IMR-90 (cell line): ENCODE data around the gene TRDN. TPM values are rescaled to one million over a fixed set of nuclear protein-coding genes. Genes with fewer than 3 reads are reported as not detected.

ENCODE experiments used
- ATAC-seq: fragments of 200-7000 bp; cut with Tn5 transposase; 2 replicates; pipeline ENCODE4 v1.9.1; 2020; ENCODE audit warnings: low read depth, mild to moderate bottlenecking, moderate library complexity
- BruUV-seq: library from RNA; stranded (reverse); fragments of 400-500 nt; replicated peaks from 2 replicates; lab custom pipeline; 2021; lab: Mats Ljungman, UMichigan
- CTCF ChIA-PET: fragments of 300-600 bp; formaldehyde crosslinking; extraction: SDS; loops from one replicate; lab custom pipeline; 2021; ENCODE audit warnings: antibody characterized with exemption; lab: Yijun Ruan, JAX
- POLR2A ChIA-PET: fragments of 300-600 bp; sonication (Branson Sonifier 250); formaldehyde crosslinking; loops from one replicate; lab custom pipeline; 2022; ENCODE audit warnings: antibody characterized with exemption; ENCODE audit not compliant: unreplicated experiment; lab: Charles Lee
- DNase-seq: peaks from one replicate; pipeline ENCODE4 v3.0.0; 2013
- H2AFZ ChIP-seq: replicated peaks from 2 replicates; pipeline ENCODE3; 2013; ENCODE audit warnings: low read length, mild to moderate bottlenecking; ENCODE audit not compliant: poor library complexity
- H2AK5ac ChIP-seq: 2 replicates; pipeline ENCODE4 v1.6.1; 2013; ENCODE audit warnings: low read depth, low read length, inconsistent platforms
- H2AK9ac ChIP-seq: replicated peaks from 2 replicates; pipeline ENCODE3; 2013; ENCODE audit warnings: mild to moderate bottlenecking, low read depth, low read length, moderate library complexity; ENCODE audit not compliant: poor library complexity
- H2BK120ac ChIP-seq: 2 replicates; pipeline ENCODE4 v1.6.1; 2013; ENCODE audit warnings: low read depth, low read length, inconsistent platforms
- H2BK15ac ChIP-seq: 3 replicates; pipeline ENCODE4 v1.6.1; 2013; ENCODE audit warnings: low read depth, low read length, inconsistent platforms
- H2BK20ac ChIP-seq: 2 replicates; pipeline ENCODE4 v1.6.1; 2013; ENCODE audit warnings: low read depth, mild to moderate bottlenecking, inconsistent platforms, low read length, moderate library complexity
- H2BK5ac ChIP-seq: 2 replicates; pipeline ENCODE4 v1.6.1; 2013; ENCODE audit warnings: mild to moderate bottlenecking, low read depth, low read length, inconsistent platforms; ENCODE audit not compliant: poor library complexity, severe bottlenecking
- H3K14ac ChIP-seq: replicated peaks from 2 replicates; pipeline ENCODE4 v1.6.1; 2013; ENCODE audit warnings: low read depth, low read length, inconsistent platforms
- H3K18ac ChIP-seq: 2 replicates; pipeline ENCODE4 v1.6.1; 2013; ENCODE audit warnings: low read depth, low read length, control low read depth
- H3K23ac ChIP-seq: 2 replicates; pipeline ENCODE4 v1.6.1; 2013; ENCODE audit warnings: low read depth, low read length, inconsistent platforms
- H3K27ac ChIP-seq: 2 replicates; pipeline ENCODE4 v1.5.1; 2013; ENCODE audit warnings: mild to moderate bottlenecking, control low read depth, low read length; ENCODE audit not compliant: insufficient read depth
- H3K27me3 ChIP-seq: 2 replicates; pipeline ENCODE4 v1.6.1; 2013; ENCODE audit warnings: low read length; ENCODE audit not compliant: control insufficient read depth, insufficient read depth
- H3K36me3 ChIP-seq: 2 replicates; pipeline ENCODE4 v1.6.1; 2013; ENCODE audit warnings: low read length, mixed read lengths; ENCODE audit not compliant: control insufficient read depth, insufficient read depth
- H3K4ac ChIP-seq: 2 replicates; pipeline ENCODE4 v1.6.1; 2013; ENCODE audit warnings: low read depth, low read length, inconsistent platforms
- H3K4me1 ChIP-seq: 2 replicates; pipeline ENCODE4 v1.6.1; 2013; ENCODE audit warnings: low read length, mixed read lengths; ENCODE audit not compliant: control insufficient read depth, insufficient read depth
- H3K4me2 ChIP-seq: 2 replicates; pipeline ENCODE4 v1.6.1; 2013; ENCODE audit warnings: low read depth, mild to moderate bottlenecking, control low read depth, low read length, moderate library complexity
- H3K4me3 ChIP-seq: 2 replicates; pipeline ENCODE4 v1.5.1; 2013; ENCODE audit warnings: low read depth, mild to moderate bottlenecking, control low read depth, low read length, moderate library complexity; ENCODE audit not compliant: insufficient read depth
- H3K56ac ChIP-seq: 2 replicates; pipeline ENCODE4 v1.6.1; 2013; ENCODE audit warnings: low read length, inconsistent platforms; ENCODE audit not compliant: insufficient read depth; ENCODE audit errors: extremely low read depth
- H3K79me1 ChIP-seq, 2 experiments: 2 replicates each; pipeline ENCODE4 v1.6.1; 2013; ENCODE audit warnings: low read length in 2 of 2, inconsistent platforms in 1 of 2, low read depth in 1 of 2
- H3K9ac ChIP-seq: 2 replicates; pipeline ENCODE4 v1.6.1; 2013; ENCODE audit warnings: low read depth, low read length, control low read depth
- H3K9me1 ChIP-seq: 2 replicates; pipeline ENCODE4 v1.6.1; 2013; ENCODE audit warnings: low read length, inconsistent platforms; ENCODE audit not compliant: insufficient read depth
- H3K9me3 ChIP-seq: 2 replicates; pipeline ENCODE4 v1.6.1; 2013; ENCODE audit warnings: low read length; ENCODE audit not compliant: control insufficient read depth, insufficient read depth
- H4K20me1 ChIP-seq: 2 replicates; pipeline ENCODE4 v1.6.1; 2013; ENCODE audit warnings: low read length, inconsistent platforms; ENCODE audit not compliant: insufficient read depth
- H4K5ac ChIP-seq: 2 replicates; pipeline ENCODE4 v1.6.1; 2013; ENCODE audit warnings: mild to moderate bottlenecking, low read depth, low read length, control low read depth
- H4K8ac ChIP-seq, 2 experiments: 2 replicates each; pipeline ENCODE4 v1.6.1; 2013; ENCODE audit warnings: low read depth in 2 of 2, low read length in 2 of 2, control low read depth in 1 of 2, inconsistent platforms in 1 of 2
- H4K91ac ChIP-seq: 2 replicates; pipeline ENCODE4 v1.6.1; 2013; ENCODE audit warnings: low read depth, low read length, inconsistent platforms; ENCODE audit not compliant: insufficient read depth
- BHLHE40 ChIP-seq: fragments of 150-350 bp; IDR thresholded peaks from 2 replicates; pipeline ENCODE4 v1.6.1; 2016; ENCODE audit warnings: mild to moderate bottlenecking, low read depth, low read length
- CEBPB ChIP-seq: IDR thresholded peaks from 2 replicates; pipeline ENCODE4 v1.6.1; 2012; ENCODE audit warnings: low read depth, low read length, improper control_type of control experiment
- CTCF ChIP-seq: conservative IDR thresholded peaks from 2 replicates; pipeline ENCODE4 v1.5.1; 2012; ENCODE audit warnings: mild to moderate bottlenecking, low read depth, low read length, improper control_type of control experiment
- ELK1 ChIP-seq: fragments of 150-350 bp; IDR thresholded peaks from 2 replicates; pipeline ENCODE4 v1.6.1; 2016; ENCODE audit warnings: low read depth, mild to moderate bottlenecking, low read length, moderate library complexity, borderline replicate concordance
- FOS ChIP-seq: fragments of 150-350 bp; IDR thresholded peaks from 2 replicates; pipeline ENCODE4 v1.6.1; 2016; ENCODE audit warnings: low read depth, low read length
- MAZ ChIP-seq: IDR thresholded peaks from 2 replicates; pipeline ENCODE4 v1.6.1; 2012; ENCODE audit warnings: low read depth, mild to moderate bottlenecking, low read length, improper control_type of control experiment, moderate library complexity, borderline replicate concordance
- NFE2L2 ChIP-seq: fragments of 150-350 bp; IDR thresholded peaks from 2 replicates; pipeline ENCODE4 v1.6.1; 2016; ENCODE audit warnings: low read depth, mild to moderate bottlenecking, low read length
- RAD21 ChIP-seq: IDR thresholded peaks from 2 replicates; pipeline ENCODE4 v1.6.1; 2012; ENCODE audit warnings: low read length, improper control_type of control experiment
- RFX5 ChIP-seq: IDR thresholded peaks from 2 replicates; pipeline ENCODE4 v1.8.0; 2012; ENCODE audit warnings: low read depth, mild to moderate bottlenecking, low read length, moderate library complexity
- USF2 ChIP-seq: fragments of 150-350 bp; IDR thresholded peaks from 2 replicates; pipeline ENCODE4 v1.6.1; 2017; ENCODE audit warnings: mild to moderate bottlenecking, antibody characterized with exemption, low read length, low read depth
- WGBS, 2 experiments: methylation state at CpG; one replicate each; pipeline versions ENCODE4 v1.1.5 to v1.1.7; 2013; ENCODE audit warnings: missing lambda C conversion rate in 2 of 2; ENCODE audit not compliant: insufficient read length in 1 of 2; ENCODE audit errors: extremely low coverage in 2 of 2; 5-methylcytosine and 5-hydroxymethylcytosine counted together
- dilution Hi-C: fragments of 300-500 bp; cut with HindIII; formaldehyde crosslinking; loops from one replicate; pipeline ENCODE4 v1.14.3; 2018; ENCODE audit warnings: low sequenced_read_pairs; ENCODE audit not compliant: unreplicated experiment
- in situ Hi-C: fragments of 300-500 bp; cut with MboI; formaldehyde crosslinking; loops from 3 replicates; pipeline ENCODE4 v1.14.3; 2019; ENCODE audit warnings: low sequenced_read_pairs, inconsistent platforms, mixed read lengths
- intact Hi-C: fragments of 100-400 bp; cut with micrococcal nuclease; formaldehyde crosslinking; loops from 2 replicates; pipeline ENCODE4 v1.10.0; 2022
- polyA plus RNA-seq, 3 experiments: library from polyadenylated mRNA; depleted of rRNA; stranded (reverse); fragments of >200 nt; gene quantifications; 2 replicates each; pipeline ENCODE4 v1.2.3, GENCODE V29; 2012; ENCODE audit warnings: low replicate concordance in 1 of 3
- total RNA-seq: library from RNA; depleted of rRNA; stranded (reverse); fragments of >200 nt; gene quantifications from 2 replicates; pipeline ENCODE4 v1.2.3, GENCODE V29; 2012

TRDN gene
- total and polyA plus RNA-seq, 2 of the 4 experiments (the other 2 are of a cell fraction), result not detected

GRCh38 chr6:123480986-123481385 is 155.8 kb downstream of the TRDN start:
- H2AK9ac ChIP-seq, result no peak overlapping the region
- no peak overlapping the region for H3K9ac ChIP-seq
- H3K18ac ChIP-seq, result no peak overlapping the region
- no peak for ATAC-seq
- H3K36me3 ChIP-seq, result no peaks in the 10 kb centered on the region
- H3K9me3 ChIP-seq, result no peaks in the 10 kb centered on the region; the same call in 1 of the 2 replicates
- H3K4ac ChIP-seq, result no peak overlapping the region
- no peak overlapping the region for H3K23ac ChIP-seq
- dilution Hi-C loops (no loop called here), intact Hi-C loops (no loop called here), in situ Hi-C loops (no loop called here)
- no peaks in the 10 kb centered on the region for H3K9me1 ChIP-seq
- no peak overlapping the region for H2BK120ac ChIP-seq
- no peak overlapping the region for H3K4me3 ChIP-seq
- no peak overlapping the region for H3K27ac ChIP-seq
- H2BK20ac ChIP-seq, result no peak overlapping the region
- H2AFZ ChIP-seq, result no peak overlapping the region
- no peak for DNase-seq
- WGBS, 2 experiments, result no CpG with 5 or more reads among the region's 1 CpG
- ChIA-PET POLR2A (no interaction called here), CTCF (interaction anchor here (0.6 kb wide), 1 partner anchor 42 kb away, joined by 3 read pairs; no protein-coding TSS in a partner anchor)
- H3K14ac ChIP-seq, result no peak overlapping the region
- no peak overlapping the region for H2BK5ac ChIP-seq
- no peaks in the 10 kb centered on the region for H4K20me1 ChIP-seq
- no peak overlapping the region for H4K5ac ChIP-seq
- no TSS peak for BruUV-seq
- no peak overlapping the region for H2AK5ac ChIP-seq
- TF ChIP-seq USF2, result no peak
- no peak for TF ChIP-seq CEBPB
- TF ChIP-seq ELK1, result no peak
- TF ChIP-seq NFE2L2, result no peak
- TF ChIP-seq MAZ, result no peak
- no peak for TF ChIP-seq FOS
- TF ChIP-seq RFX5, result no peak
- TF ChIP-seq RAD21, result no peak
- TF ChIP-seq BHLHE40, result no peak
- no peak for TF ChIP-seq CTCF
- no peaks in the 10 kb centered on the region for H3K4me1 ChIP-seq
- H3K79me1 ChIP-seq, result no peaks in the 10 kb centered on the region
- no peak overlapping the region for H4K91ac ChIP-seq
- no peak overlapping the region for H2BK15ac ChIP-seq
- no peaks in the 10 kb centered on the region for H3K27me3 ChIP-seq
- no peak overlapping the region for H3K56ac ChIP-seq
- H3K4me2 ChIP-seq, result no peak overlapping the region
- H4K8ac ChIP-seq, result no peak overlapping the region
